ENCODE measurements around the gene CDK6. TPM values are rescaled to one million over a fixed set of nuclear protein-coding genes. Genes with fewer than 3 reads are reported as not detected.

The CDK6 gene
- total and polyA plus RNA-seq, 4 donors = 3.3 to 35.0 (median 12.0) TPM

DNA sequence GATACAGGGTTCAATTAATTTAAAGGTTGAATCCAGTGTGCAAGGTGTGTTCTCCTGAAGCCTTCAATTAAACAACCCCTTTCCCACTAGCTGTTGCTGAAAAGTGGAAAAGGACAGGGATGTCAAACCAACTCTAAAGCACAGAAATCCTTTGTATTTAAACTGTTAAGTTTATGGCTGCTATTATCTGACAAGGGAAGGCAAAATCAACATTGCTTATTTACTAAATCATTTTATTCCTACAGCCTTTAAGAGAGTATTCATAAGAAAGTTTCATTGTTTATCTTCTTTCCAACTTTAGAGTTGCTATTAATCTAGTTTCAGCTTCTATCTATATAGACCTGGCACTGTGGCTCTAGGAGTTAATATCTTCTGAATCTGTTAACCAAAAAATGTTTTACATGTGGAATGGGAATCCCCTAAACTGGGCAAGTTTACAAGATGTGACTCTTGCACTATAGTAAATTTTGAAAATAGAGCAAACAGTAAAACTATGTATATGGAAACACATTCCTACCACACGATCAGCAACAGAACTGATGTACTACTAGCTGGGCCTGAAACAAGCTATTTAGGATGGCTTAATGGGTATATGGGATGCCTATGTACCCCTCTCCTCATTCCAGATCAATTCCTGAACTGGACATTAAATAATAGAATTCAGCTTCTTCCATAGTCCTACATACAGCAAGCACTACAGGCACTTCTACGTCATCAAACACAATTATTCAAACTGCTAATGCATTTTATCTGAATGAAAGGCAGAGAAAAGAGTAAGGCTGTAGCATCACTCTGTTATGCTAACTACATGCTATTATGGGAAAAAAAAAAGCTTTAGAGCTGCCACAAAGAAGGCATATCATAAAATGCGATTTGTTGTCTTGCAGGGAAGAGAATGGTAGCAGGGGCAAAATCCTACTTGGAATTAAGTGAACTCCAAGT, 52.8 kb downstream of the CDK6 start:
- 87% methylated on average over 3 of the region's 3 CpGs for WGBS
- Histone ChIP-seq H3K9ac (ENCODE audit: low read depth in 1 of 2, low read length in 2 of 2) (no peak overlapping the region), H3K36me3 (ENCODE audit: control insufficient read depth in 4 of 4, insufficient read depth in 3 of 4, low read depth in 1 of 4, low read length in 3 of 4) (no peaks in the 10 kb centered on the region), H3K27ac (ENCODE audit: low read depth in 1 of 2, low read length in 2 of 2) (no peak overlapping the region), H3K4me1 (ENCODE audit: control insufficient read depth in 4 of 4, insufficient read depth in 4 of 4, low read length in 3 of 4) (peaks cover 5 to 26% (median 20%) of the 10 kb centered on the region in 4 donors), H3K4me3 (ENCODE audit: low read depth in 1 of 3, low read length in 3 of 3) (no peak overlapping the region), H3K27me3 (ENCODE audit: control insufficient read depth in 4 of 4, insufficient read depth in 4 of 4, low read length in 3 of 4) (no peaks in the 10 kb centered on the region), H3K9me3 (ENCODE audit: control insufficient read depth in 4 of 4, low read length in 3 of 4) (peaks cover 0 to under 1% (median under 1%) of the 10 kb centered on the region in 4 donors)
- no peak for DNase-seq (ENCODE audit: low spot score)
- TF ChIP-seq YY1 (IDR thresholded peaks at IDR 0.05) = no peak
- TF ChIP-seq FOXA1 (IDR thresholded peaks at IDR 0.05) = no peak

DNA sequence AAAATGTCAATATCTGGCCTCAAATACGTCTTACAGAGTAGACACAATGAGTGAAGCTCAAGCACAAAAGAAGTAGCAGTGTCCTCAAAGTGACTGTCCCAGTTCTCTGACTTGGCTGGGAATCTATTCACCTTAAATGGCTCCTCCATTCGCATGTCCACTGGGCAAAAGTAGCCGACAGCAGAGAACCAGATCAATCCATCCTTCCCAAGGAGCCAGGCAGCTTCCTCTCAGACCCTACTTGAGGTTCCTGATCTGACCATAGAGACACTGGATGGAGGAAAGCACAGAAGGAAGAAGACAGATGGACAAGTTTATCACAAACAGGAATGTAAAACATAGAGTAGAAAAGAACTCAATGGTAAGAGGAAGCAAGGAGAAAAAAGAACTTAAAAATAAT, 53.5 kb downstream of the CDK6 start:
- WGBS = 52% methylated on average over 3 of the region's 3 CpGs
- DNase-seq (ENCODE audit: low spot score) = no peak
- TF ChIP-seq YY1 (IDR thresholded peaks at IDR 0.05) (no peak), HNF4G (IDR thresholded peaks at IDR 0.05) (no peak)
- Histone ChIP-seq H3K4me3 (ENCODE audit: low read depth in 1 of 3, low read length in 3 of 3) (no peak overlapping the region), H3K27ac (ENCODE audit: low read depth in 1 of 2, low read length in 2 of 2) (no peak overlapping the region), H3K9ac (ENCODE audit: low read depth in 1 of 2, low read length in 2 of 2) (no peak overlapping the region), H3K9me3 (ENCODE audit: control insufficient read depth in 4 of 4, low read length in 3 of 4) (no peaks in the 10 kb centered on the region), H3K36me3 (ENCODE audit: control insufficient read depth in 4 of 4, insufficient read depth in 3 of 4, low read depth in 1 of 4, low read length in 3 of 4) (no peaks in the 10 kb centered on the region), H3K4me1 (ENCODE audit: control insufficient read depth in 4 of 4, insufficient read depth in 4 of 4, low read length in 3 of 4) (peaks cover 5 to 29% (median 21%) of the 10 kb centered on the region in 4 donors), H3K27me3 (ENCODE audit: control insufficient read depth in 4 of 4, insufficient read depth in 4 of 4, low read length in 3 of 4) (no peaks in the 10 kb centered on the region)

DNA sequence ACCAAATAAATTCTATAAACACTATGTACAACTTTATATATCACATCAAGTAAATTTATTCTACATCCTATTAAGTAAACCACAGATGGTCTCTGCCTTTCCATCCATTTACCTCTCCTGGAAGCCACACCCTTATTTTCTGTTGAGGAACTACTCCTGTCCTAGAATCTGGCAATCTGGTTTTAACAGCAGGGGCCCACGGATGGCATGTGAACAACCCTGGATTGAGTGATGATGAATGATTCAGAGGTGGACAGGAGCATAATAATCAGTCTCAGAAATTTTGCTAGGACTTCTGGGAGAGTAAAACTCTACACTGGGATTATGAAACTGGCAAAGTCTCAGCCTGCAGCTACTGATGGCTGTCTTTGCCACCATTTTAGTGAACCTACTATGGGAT, 54.1 kb downstream of the CDK6 start:
- no peak overlapping the region for H3K27ac ChIP-seq (ENCODE audit: low read depth in 1 of 2, low read length in 2 of 2)
- H3K27me3 ChIP-seq (ENCODE audit: control insufficient read depth in 4 of 4, insufficient read depth in 4 of 4, low read length in 3 of 4) = no peaks in the 10 kb centered on the region
- WGBS = 78% methylated on average over 1 of the region's 1 CpG
- no peak overlapping the region for H3K9ac ChIP-seq (ENCODE audit: low read depth in 1 of 2, low read length in 2 of 2)
- no peaks in the 10 kb centered on the region for H3K9me3 ChIP-seq (ENCODE audit: control insufficient read depth in 4 of 4, low read length in 3 of 4)
- TF ChIP-seq GABPA (IDR thresholded peaks at IDR 0.05 in 1 of 2, conservative IDR thresholded peaks at IDR 0.05 in 1 of 2) (no peak), HNF4A (conservative IDR thresholded peaks at IDR 0.05) (no peak), EGR1 (IDR thresholded peaks at IDR 0.05; ENCODE audit: low read depth in 2 of 2) (no peak), RAD21 (IDR thresholded peaks at IDR 0.05) (no peak), JUND (IDR thresholded peaks at IDR 0.05) (no peak), RXRA (IDR thresholded peaks at IDR 0.05) (no peak), HNF4G (IDR thresholded peaks at IDR 0.05) (no peak)
- TF ChIP-seq, protein P1, sequence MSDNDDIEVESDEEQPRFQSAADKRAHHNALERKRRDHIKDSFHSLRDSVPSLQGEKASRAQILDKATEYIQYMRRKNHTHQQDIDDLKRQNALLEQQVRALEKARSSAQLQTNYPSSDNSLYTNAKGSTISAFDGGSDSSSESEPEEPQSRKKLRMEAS (IDR thresholded peaks at IDR 0.05) = no peak
- H3K4me1 ChIP-seq (ENCODE audit: control insufficient read depth in 4 of 4, insufficient read depth in 4 of 4, low read length in 3 of 4) = peaks cover 5 to 29% (median 21%) of the 10 kb centered on the region in 4 donors
- DNase-seq (ENCODE audit: low spot score) = no peak
- H3K4me3 ChIP-seq (ENCODE audit: low read depth in 1 of 3, low read length in 3 of 3) = no peak overlapping the region
- no peaks in the 10 kb centered on the region for H3K36me3 ChIP-seq (ENCODE audit: control insufficient read depth in 4 of 4, insufficient read depth in 3 of 4, low read depth in 1 of 4, low read length in 3 of 4)

DNA sequence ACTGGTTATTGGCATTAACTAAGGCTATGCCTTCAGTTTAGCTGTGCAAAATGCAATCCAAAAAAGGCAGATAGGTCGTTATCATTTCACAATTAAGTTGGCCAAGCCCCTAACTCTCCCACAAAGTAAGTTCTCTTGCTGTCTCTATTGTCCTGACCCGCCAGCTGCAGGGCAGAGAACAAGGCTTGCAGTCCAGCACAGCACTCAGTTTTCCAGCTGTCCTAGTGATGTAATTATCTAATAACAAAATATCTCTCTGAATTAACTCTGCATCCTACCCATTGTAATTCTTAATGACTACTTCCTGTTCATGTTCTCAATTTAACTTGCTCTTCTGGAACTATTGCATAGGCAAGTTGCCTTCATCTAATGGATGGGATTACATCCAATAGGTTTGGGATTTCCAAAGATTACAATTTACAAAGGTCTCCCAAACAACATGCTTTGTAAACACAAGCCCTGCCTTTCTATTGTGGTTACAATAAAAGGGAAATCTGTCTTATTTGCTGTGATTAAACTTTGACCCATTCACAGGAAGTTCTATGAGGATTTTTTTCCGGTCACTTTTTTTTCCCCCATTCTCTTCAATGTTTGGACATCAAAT, 55.2 kb downstream of the CDK6 start:
- peak overlapping the region; percentile 40 to 42 for H3K27ac ChIP-seq (ENCODE audit: low read depth in 1 of 2, low read length in 2 of 2)
- H3K9me3 ChIP-seq (ENCODE audit: control insufficient read depth in 4 of 4, low read length in 3 of 4) = no peaks in the 10 kb centered on the region
- no peak overlapping the region for H3K4me3 ChIP-seq (ENCODE audit: low read depth in 1 of 3, low read length in 3 of 3)
- no peak for DNase-seq (ENCODE audit: low spot score)
- peaks cover 4 to 29% (median 21%) of the 10 kb centered on the region in 4 donors for H3K4me1 ChIP-seq (ENCODE audit: control insufficient read depth in 4 of 4, insufficient read depth in 4 of 4, low read length in 3 of 4)
- H3K9ac ChIP-seq (ENCODE audit: low read depth in 1 of 2, low read length in 2 of 2) = no peak overlapping the region
- H3K27me3 ChIP-seq (ENCODE audit: control insufficient read depth in 4 of 4, insufficient read depth in 4 of 4, low read length in 3 of 4) = no peaks in the 10 kb centered on the region
- H3K36me3 ChIP-seq (ENCODE audit: control insufficient read depth in 4 of 4, insufficient read depth in 3 of 4, low read depth in 1 of 4, low read length in 3 of 4) = no peaks in the 10 kb centered on the region
- WGBS = 12% methylated on average over 3 of the region's 3 CpGs
- TF ChIP-seq FOXA1 (IDR thresholded peaks at IDR 0.05) (no peak), SP1 (IDR thresholded peaks at IDR 0.05) (peak; percentile 62), YY1 (IDR thresholded peaks at IDR 0.05) (no peak), EGR1 (IDR thresholded peaks at IDR 0.05; ENCODE audit: low read depth in 2 of 2) (no peak), NR2F2 (IDR thresholded peaks at IDR 0.05) (no peak), GABPA (IDR thresholded peaks at IDR 0.05 in 1 of 2, conservative IDR thresholded peaks at IDR 0.05 in 1 of 2) (peak; percentile 37 to 44), HNF4G (IDR thresholded peaks at IDR 0.05) (no peak), JUND (IDR thresholded peaks at IDR 0.05) (peak; percentile 78), RXRA (IDR thresholded peaks at IDR 0.05) (peak in 1 of 2 donors; percentile 56), TAF1 (conservative IDR thresholded peaks at IDR 0.05) (no peak), HNF4A (conservative IDR thresholded peaks at IDR 0.05) (peak; percentile 59 to 67), FOXA2 (IDR thresholded peaks at IDR 0.05) (peak; percentile 43), RAD21 (IDR thresholded peaks at IDR 0.05) (peak in 1 of 2 donors; percentile 16)
- TF ChIP-seq, protein P2, sequence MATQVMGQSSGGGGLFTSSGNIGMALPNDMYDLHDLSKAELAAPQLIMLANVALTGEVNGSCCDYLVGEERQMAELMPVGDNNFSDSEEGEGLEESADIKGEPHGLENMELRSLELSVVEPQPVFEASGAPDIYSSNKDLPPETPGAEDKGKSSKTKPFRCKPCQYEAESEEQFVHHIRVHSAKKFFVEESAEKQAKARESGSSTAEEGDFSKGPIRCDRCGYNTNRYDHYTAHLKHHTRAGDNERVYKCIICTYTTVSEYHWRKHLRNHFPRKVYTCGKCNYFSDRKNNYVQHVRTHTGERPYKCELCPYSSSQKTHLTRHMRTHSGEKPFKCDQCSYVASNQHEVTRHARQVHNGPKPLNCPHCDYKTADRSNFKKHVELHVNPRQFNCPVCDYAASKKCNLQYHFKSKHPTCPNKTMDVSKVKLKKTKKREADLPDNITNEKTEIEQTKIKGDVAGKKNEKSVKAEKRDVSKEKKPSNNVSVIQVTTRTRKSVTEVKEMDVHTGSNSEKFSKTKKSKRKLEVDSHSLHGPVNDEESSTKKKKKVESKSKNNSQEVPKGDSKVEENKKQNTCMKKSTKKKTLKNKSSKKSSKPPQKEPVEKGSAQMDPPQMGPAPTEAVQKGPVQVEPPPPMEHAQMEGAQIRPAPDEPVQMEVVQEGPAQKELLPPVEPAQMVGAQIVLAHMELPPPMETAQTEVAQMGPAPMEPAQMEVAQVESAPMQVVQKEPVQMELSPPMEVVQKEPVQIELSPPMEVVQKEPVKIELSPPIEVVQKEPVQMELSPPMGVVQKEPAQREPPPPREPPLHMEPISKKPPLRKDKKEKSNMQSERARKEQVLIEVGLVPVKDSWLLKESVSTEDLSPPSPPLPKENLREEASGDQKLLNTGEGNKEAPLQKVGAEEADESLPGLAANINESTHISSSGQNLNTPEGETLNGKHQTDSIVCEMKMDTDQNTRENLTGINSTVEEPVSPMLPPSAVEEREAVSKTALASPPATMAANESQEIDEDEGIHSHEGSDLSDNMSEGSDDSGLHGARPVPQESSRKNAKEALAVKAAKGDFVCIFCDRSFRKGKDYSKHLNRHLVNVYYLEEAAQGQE (IDR thresholded peaks at IDR 0.05) = peak; percentile 77
- TF ChIP-seq, protein P3, sequence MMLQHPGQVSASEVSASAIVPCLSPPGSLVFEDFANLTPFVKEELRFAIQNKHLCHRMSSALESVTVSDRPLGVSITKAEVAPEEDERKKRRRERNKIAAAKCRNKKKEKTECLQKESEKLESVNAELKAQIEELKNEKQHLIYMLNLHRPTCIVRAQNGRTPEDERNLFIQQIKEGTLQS (IDR thresholded peaks at IDR 0.05) = peak; percentile 70
- TF ChIP-seq, protein P1 (IDR thresholded peaks at IDR 0.05) = no peak

Measured in liver (tissue), 9 donors.